ENCODE data around the gene NEDD8.

DNA sequence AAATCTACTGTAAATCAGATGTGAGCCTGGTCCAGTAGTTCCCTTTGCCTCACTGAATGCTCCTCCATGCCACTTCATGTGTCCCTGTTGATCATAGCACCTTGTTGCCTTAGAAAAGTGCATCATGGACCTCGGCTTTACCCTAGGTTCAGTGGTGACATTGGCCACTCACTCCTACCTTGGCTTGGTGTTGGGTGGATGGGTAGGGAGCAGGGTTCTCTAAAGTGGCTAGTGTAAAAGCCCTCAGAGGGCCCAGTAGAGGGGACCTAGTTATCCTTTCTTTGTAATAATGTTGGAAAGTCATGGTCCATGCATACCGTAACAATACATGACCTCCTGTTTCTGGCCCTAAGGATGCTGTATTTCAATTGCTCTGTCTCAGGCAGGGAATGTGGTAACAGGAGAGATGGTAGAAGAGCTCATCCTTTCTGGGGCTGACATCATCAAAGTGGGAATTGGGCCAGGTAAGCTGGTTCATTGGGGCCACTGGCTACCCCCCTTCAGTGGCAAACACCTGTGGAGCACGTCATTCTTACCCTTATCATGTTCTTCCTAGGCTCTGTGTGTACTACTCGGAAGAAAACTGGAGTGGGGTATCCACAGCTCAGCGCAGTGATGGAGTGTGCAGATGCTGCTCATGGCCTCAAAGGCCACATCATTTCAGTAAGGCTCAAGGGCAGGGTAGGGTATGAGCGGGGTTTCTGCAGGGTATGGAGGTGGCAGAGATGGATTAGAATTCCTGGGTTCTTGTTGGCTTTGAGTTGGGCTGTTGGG is 4.7 kb upstream of the NEDD8 start:
- TF ChIP-seq EZH2phosphoT487 (IDR thresholded peaks at IDR 0.05; ENCODE audit: insufficient read depth, low read depth), result no peak
- TF ChIP-seq EZH2 (IDR thresholded peaks at IDR 0.05; ENCODE audit: insufficient read depth, poor library complexity, severe bottlenecking), result no peak

Measured in GM23248 (cell line).